Umbilical cord (tissue), 2 donors: ENCODE data around the gene NANOGP8. TPM values are rescaled to one million over a fixed set of nuclear protein-coding genes. Genes with fewer than 3 reads are reported as not detected.

Experiments used
- DNase-seq: peaks from one replicate; pipeline ENCODE4 v3.0.0-alpha.2; 2015; ENCODE audit warnings: low spot score
- total RNA-seq: library from RNA; depleted of rRNA; stranded (reverse); fragments of >200 nt; gene quantifications from one replicate; pipeline ENCODE4 v1.2.3, GENCODE V29; 2014; ENCODE audit warnings: low replicate concordance; ENCODE audit not compliant: insufficient read depth

Gene NANOGP8
- total RNA-seq, 1 donor from 2014 or later = not detected

DNA sequence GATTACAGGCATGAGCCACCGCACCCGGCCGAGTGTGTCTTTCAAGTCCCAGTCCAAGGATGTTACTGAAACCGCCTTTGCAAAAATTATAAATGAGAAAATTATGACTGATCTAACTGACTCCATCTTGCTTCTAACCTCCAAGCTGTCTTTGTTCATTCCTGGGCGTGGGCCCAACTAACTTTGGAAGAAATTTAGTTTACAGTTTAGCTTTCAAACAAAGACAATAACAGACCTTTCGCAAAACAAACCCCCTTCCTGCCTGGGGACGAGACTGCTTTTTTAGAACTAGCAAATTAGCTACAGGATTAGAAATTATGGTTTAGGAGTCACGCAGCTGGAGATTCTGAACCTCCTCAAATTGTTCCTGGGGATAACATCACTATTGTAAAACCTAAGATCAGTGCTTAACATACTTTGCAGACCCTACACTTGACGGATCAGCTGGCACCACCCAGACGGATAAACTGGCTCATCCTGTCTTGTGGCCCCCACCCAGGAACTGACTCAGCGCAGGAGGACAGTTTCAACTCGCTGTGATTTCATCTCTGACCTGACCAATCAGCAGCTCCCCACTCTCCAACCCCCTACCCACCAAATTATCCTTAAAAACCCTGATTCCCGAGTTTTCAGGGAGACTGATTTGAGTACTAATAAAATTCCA, 23.8 kb downstream of the NANOGP8 start:
- peak; percentile 47 for DNase-seq

DNA sequence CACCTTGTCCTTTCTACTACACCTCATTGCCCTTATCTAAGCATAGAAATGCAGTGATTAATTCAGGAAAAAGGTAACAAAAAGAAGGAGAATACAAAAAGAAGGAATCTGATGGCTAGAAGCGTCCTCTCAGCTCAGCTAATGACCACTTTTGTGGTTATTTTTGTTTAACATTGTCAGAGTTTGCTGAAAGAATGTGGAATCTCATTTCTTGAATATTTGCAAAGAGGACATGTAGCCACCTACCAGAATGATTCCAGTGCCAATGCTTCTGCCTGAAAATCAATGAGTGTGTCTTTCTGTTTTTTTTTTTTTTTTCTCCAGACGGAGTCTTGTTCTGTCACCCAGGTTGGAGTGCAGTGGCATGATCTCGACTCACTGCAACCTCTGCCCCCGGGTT, 24.5 kb downstream of the NANOGP8 start:
- no peak for DNase-seq

DNA sequence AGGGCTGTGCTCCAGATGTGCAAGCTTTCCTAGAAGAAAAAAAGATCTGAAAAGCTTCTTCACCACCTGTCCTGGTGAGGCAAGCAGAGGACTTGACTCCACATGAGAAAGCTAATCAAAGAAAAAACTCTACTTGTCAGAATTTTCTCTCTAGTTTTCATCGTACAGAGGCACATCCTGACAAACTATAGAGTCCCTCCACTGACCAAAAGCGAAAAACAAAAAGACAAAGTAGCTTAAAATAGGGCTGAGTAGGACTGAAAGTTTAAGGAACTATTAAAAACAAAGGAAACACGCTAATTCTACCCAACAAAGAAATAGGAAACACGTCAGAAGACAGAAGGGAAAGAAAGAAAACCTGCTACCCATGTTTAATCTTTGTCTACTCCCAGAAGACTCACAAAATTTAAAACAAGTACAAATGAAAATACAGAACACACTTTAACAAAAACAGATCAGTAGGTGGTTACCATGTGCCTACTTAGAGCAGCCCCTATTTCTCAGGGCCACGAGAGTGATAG, 26.5 kb downstream of the NANOGP8 start:
- DNase-seq = no peak

DNA sequence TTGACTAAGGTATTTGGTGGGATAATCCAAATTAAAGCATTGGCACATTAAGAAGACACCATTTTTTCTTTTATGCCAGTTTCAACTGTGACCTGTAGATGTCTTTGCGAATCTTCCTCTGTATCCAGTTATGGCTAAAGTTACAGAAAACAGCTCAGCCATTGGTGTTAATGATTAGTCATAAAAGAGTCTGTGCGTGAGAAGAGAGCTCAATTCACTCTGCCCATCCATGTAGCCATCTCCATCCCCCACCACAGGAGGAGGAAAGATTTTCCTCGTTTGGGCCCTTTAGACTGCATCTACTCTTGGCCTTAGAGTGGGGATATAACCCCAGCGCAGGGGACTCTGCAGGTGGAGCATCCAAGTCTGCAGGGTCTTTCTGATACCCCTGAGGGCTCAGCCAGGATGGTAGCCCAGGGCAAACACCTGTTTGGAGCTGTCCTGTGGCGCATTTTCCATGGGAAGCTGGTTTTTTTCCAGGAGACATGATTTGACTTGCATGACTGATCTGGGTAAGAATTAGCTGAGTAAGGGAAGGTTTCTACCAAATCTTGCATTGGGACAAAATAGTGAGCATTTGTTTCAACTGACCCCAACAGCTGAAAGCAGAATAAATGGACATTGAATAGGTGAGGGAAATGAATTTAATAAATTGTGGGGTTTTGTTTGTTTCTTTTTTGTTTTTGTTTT, 29.5 kb downstream of the NANOGP8 start:
- DNase-seq = no peak

DNA sequence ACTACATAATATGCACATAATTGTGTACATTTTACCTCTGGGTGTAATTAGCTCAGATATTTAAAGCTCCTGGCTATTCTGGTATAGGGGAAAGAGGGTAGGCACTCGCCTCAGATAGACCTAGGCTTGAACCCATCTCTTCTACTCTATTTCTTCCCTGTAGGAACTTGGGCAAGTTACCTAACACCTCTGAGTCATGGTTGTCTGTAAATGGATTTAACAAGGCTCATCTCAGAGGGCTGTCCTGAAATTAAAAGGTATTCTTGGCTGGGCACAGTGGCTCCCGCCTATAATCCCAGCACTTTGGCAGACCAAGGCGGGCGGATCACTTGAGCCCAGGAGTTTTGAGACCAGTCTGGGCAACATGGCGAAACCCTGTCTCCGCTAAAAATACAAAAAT, 30.7 kb downstream of the NANOGP8 start:
- no peak for DNase-seq

DNA sequence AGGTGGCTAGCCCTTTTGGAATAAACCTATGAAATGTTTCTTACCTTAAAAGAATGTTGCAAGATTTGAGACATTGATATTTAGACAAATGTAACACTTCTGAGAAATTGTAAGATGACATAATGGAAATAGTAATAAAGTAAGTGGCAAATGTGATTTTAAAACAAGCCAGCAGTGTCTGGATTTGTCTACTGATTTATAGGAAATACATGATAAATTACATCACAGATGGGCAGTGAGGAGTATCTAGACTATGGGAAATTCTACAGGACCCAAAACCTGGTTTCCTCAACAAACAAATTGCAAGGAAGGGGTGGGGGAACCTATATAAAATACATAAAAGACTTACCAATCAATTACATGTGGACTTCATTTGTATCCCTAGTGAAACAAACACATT, 37.1 kb downstream of the NANOGP8 start:
- DNase-seq = no peak

DNA sequence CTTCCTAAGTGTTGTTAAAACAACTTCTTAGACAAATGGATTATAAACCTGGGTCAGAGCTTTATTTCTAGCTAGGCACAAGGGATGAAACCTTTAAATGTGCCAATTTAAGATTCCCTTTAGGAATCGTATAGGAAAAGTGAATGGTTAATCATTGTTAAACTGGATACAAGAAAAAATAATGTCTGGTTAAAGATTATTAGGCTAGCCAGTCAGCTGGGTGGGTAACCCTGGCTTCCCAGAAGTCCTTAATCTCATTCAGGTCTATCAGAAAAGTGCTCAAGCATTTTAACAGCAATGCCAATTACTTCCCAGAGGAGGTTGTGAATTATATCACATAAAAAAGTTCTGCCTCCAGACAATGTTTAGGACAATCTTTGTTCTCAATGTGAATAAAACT, 37.6 kb downstream of the NANOGP8 start:
- no peak for DNase-seq

DNA sequence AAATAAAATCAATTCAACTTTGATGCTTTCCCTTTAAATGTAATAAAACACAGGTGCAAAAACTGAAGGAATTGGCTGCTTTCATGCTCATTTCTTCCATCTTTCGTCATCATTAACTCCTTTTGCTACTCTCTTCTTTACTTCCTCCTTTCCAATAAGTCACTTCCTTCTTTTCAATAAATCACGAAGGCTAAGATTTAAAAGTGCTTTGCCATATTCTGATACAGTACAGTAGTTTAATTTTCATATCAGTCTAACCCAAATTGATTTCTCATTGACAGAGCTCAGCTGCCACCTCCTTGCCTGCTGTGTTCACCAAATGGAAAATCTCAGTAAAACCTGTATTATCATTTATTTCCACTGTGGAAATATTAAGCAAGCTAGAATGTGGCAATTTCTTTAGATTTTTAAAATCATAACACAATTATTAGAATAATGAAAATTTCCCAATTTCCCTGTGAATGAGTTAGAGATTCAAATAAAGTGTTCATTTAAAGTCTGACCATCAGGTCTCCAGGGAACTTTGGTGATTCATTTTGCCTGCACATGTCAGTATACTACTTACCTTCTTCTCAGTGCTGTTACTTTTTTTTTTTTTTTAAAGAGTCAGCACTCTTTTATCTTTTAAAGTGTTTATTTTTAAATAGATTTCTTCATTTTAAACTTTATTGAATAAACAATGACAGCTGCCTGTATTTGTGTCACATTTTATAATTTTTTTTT, 41.6 kb downstream of the NANOGP8 start:
- no peak for DNase-seq

DNA sequence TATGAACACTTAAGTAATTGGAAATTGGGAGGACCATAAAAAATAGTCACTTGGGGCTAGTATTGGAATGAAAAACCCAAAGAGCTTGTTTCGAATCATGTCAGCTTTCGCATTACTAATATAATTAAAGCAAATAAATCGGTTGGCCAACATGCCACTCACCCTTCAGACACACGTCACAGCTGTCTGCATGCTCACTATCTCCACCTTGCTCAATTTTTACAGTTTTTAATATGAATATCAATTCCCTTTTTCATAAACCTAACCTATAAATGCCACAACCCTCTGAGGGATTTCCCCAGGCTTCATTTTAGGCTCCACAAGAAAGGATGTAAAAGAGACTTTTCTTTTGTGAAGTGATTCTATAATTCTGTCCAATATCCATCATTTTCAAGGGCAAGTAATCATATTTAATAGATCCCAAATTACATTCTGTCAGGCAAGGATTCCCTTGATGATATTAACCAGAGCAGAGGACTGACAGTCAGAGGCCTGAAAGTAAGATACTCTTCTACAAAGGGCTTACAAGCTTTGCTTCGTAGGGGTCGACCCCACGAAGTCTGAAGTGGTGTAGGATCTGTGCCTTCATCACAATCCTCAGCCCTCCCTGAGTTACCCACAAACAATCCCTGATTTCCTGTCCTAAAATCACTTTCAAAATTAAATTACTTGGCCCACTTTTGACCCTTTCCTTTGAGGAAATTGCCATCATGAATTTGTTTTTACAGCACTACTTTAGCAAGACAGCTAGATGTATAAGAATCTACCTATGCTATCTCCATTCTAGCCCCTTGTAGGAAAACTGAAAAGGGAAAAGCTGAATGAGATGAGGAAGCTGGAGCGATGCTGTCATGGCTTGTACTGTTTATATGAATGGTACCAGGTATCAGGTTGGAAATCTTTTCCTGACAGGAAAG, 44.5 kb downstream of the NANOGP8 start:
- DNase-seq = no peak

DNA sequence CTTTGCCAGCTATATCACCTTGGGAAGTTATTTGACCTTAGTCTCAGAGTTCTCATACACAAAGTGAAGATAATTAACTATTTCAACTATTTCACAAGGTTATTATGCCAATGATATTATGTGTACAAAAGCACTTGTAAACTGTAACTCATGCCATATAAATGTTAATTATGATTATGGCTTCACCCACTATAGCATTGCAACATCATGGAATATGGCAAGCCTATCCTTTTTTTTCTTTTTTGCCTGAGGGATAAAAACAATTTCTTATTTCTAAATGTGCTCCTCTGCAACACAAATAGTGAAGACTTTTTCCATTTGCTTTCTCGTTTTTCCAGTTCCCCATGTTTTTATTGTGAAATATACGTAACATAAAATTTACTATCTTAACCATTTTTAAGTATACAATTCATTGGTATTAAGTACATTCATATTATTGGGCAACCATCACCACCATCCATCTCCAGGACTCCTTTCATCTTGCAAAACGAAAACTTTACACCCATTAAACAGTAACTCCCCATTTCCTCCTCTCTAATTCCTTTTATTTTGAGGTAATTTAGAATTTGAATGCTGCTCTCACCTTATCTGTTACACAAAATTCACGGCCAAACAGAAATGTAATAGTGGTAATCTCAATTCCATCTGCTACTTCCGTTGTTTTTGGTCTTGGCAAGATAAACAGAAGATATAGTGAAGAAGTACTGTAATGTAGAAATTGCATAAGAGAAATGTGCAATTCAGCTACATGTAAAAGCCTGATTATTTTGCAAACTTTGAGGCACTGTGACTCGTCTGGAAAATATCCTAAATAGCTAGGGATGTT, 46.3 kb downstream of the NANOGP8 start:
- peak; percentile 29 for DNase-seq

Other genes with a start within 250 kb of the NANOGP8 start
- 33.9 TPM for gene AQR, start 115.6 kb downstream of the NANOGP8 start, total RNA-seq
- gene ZNF770, start 97.0 kb downstream of the NANOGP8 start, total RNA-seq = 55.6 TPM